GM15510 (cell line): ENCODE results near the gene RPS21.

Experiments
- POLR2A ChIP-seq: IDR thresholded peaks from 3 replicates; pipeline ENCODE4 v1.6.1; 2011; ENCODE audit warnings: borderline replicate concordance; ENCODE audit not compliant: insufficient read length; ENCODE audit errors: extremely low read depth

The RPS21 gene

GRCh38 chr20:62351469-62352401 is 35.2 kb upstream of the RPS21 start:
- TF ChIP-seq POLR2A, result no peak

GRCh38 chr20:62352402-62353288 is 34.3 kb upstream of the RPS21 start:
- no peak for TF ChIP-seq POLR2A

- no peak for TF ChIP-seq POLR2A
Observed at GRCh38 chr20:62353289-62354030, 33.4 kb upstream of the RPS21 start.

GRCh38 chr20:62354031-62354808 is 32.7 kb upstream of the RPS21 start:
- no peak for TF ChIP-seq POLR2A

- no peak for TF ChIP-seq POLR2A
Observed at GRCh38 chr20:62354811-62355341, 32.0 kb upstream of the RPS21 start.

GRCh38 chr20:62355516-62355877 is 31.4 kb upstream of the RPS21 start:
- no peak for TF ChIP-seq POLR2A

- TF ChIP-seq POLR2A, result no peak
Observed at GRCh38 chr20:62355878-62356588, 30.9 kb upstream of the RPS21 start.

GRCh38 chr20:62356589-62357186 is 30.2 kb upstream of the RPS21 start:
- TF ChIP-seq POLR2A, result no peak

GRCh38 chr20:62357187-62357667 is 29.7 kb upstream of the RPS21 start:
- TF ChIP-seq POLR2A, result no peak

GRCh38 chr20:62357681-62358080 is 29.2 kb upstream of the RPS21 start:
- TF ChIP-seq POLR2A, result no peak

GRCh38 chr20:62358171-62359042 is 28.5 kb upstream of the RPS21 start:
- no peak for TF ChIP-seq POLR2A

- no peak for TF ChIP-seq POLR2A
Observed at GRCh38 chr20:62359043-62359490, 27.8 kb upstream of the RPS21 start.
